ENCODE results near the gene GNB4. TPM values are rescaled to one million over a fixed set of nuclear protein-coding genes. Genes with fewer than 3 reads are reported as not detected.

The GNB4 gene
- total RNA-seq, 4 donors from 2014 or later = 4.6 to 29.7 (median 4.8) TPM

- Histone ChIP-seq H3K9me3 (no peaks in the 10 kb centered on the region), H3K27ac (no peak overlapping the region), H3K27me3 (no peaks in the 10 kb centered on the region), H3K36me3 (peaks cover 0 to 9% (median 0%) of the 10 kb centered on the region in 3 donors), H3K4me1 (no peaks in the 10 kb centered on the region), H3K4me3 (no peak overlapping the region)
- TF ChIP-seq CTCF (IDR thresholded peaks at IDR 0.05) (no peak), POLR2A (IDR thresholded peaks at IDR 0.05) (no peak)
- DNase-seq = no peak
Observed at GRCh38 chr3:179415377-179415776, 35.9 kb downstream of the GNB4 start.

- no peaks in the 10 kb centered on the region for H3K9me3 ChIP-seq
- no peaks in the 10 kb centered on the region for H3K27me3 ChIP-seq
- H3K27ac ChIP-seq = no peak overlapping the region
- DNase-seq = no peak
- H3K36me3 ChIP-seq = peaks cover 0 to 9% (median 0%) of the 10 kb centered on the region in 3 donors
- H3K4me3 ChIP-seq = no peak overlapping the region
- H3K4me1 ChIP-seq = no peaks in the 10 kb centered on the region
- TF ChIP-seq CTCF (IDR thresholded peaks at IDR 0.05) = no peak
- no peak for TF ChIP-seq POLR2A (IDR thresholded peaks at IDR 0.05)
Observed at GRCh38 chr3:179414804-179415203, 36.5 kb downstream of the GNB4 start.

- Histone ChIP-seq H3K4me1 (no peaks in the 10 kb centered on the region), H3K27ac (no peak overlapping the region), H3K36me3 (peaks cover 0 to 18% (median 0%) of the 10 kb centered on the region in 3 donors), H3K9me3 (no peaks in the 10 kb centered on the region), H3K27me3 (no peaks in the 10 kb centered on the region), H3K4me3 (no peak overlapping the region)
- TF ChIP-seq POLR2A (IDR thresholded peaks at IDR 0.05) = no peak
- TF ChIP-seq CTCF (IDR thresholded peaks at IDR 0.05) = no peak
- no peak for DNase-seq
Observed at GRCh38 chr3:179410999-179411398, 40.3 kb downstream of the GNB4 start.

GRCh38 chr3:179410331-179410730, 40.9 kb downstream of the GNB4 start:
- Histone ChIP-seq H3K9me3 (no peaks in the 10 kb centered on the region), H3K27ac (no peak overlapping the region), H3K27me3 (no peaks in the 10 kb centered on the region), H3K4me3 (no peak overlapping the region), H3K36me3 (peaks cover 0 to 21% (median 0%) of the 10 kb centered on the region in 3 donors), H3K4me1 (no peaks in the 10 kb centered on the region)
- no peak for DNase-seq
- TF ChIP-seq POLR2A (IDR thresholded peaks at IDR 0.05) (no peak), CTCF (IDR thresholded peaks at IDR 0.05) (no peak)

GRCh38 chr3:179404307-179404706, 47.0 kb downstream of the GNB4 start:
- Histone ChIP-seq H3K4me1 (no peaks in the 10 kb centered on the region), H3K27ac (no peak overlapping the region), H3K9me3 (no peaks in the 10 kb centered on the region), H3K4me3 (no peak overlapping the region), H3K27me3 (no peaks in the 10 kb centered on the region), H3K36me3 (peaks cover 0 to 38% (median 0%) of the 10 kb centered on the region in 3 donors)
- no peak for DNase-seq
- TF ChIP-seq CTCF (IDR thresholded peaks at IDR 0.05) = no peak
- TF ChIP-seq POLR2A (IDR thresholded peaks at IDR 0.05) = no peak

GRCh38 chr3:179402963-179403362, 48.3 kb downstream of the GNB4 start:
- no peaks in the 10 kb centered on the region for H3K9me3 ChIP-seq
- no peak overlapping the region for H3K4me3 ChIP-seq
- TF ChIP-seq CTCF (IDR thresholded peaks at IDR 0.05) (no peak), POLR2A (IDR thresholded peaks at IDR 0.05) (no peak)
- peaks cover 0 to 43% (median 0%) of the 10 kb centered on the region in 3 donors for H3K36me3 ChIP-seq
- no peak overlapping the region for H3K27ac ChIP-seq
- no peaks in the 10 kb centered on the region for H3K4me1 ChIP-seq
- no peak for DNase-seq
- no peaks in the 10 kb centered on the region for H3K27me3 ChIP-seq
